ENCODE data around the gene ASIP.

Gene ASIP

GRCh38 chr20:34269996-34270627 is 28.9 kb downstream of the ASIP start:
- TF ChIP-seq FOXP2 (optimal IDR thresholded peaks at IDR 0.05; ENCODE audit: borderline replicate concordance, extremely low read depth, extremely low read length, insufficient read depth), result no peak
- no peak for TF ChIP-seq SIN3A (IDR thresholded peaks at IDR 0.05; ENCODE audit: borderline replicate concordance, insufficient read depth, low read length)
- no peak for TF ChIP-seq TAF1 (IDR thresholded peaks at IDR 0.05; ENCODE audit: borderline replicate concordance, insufficient read depth, low read length)
- TF ChIP-seq, protein P1, sequence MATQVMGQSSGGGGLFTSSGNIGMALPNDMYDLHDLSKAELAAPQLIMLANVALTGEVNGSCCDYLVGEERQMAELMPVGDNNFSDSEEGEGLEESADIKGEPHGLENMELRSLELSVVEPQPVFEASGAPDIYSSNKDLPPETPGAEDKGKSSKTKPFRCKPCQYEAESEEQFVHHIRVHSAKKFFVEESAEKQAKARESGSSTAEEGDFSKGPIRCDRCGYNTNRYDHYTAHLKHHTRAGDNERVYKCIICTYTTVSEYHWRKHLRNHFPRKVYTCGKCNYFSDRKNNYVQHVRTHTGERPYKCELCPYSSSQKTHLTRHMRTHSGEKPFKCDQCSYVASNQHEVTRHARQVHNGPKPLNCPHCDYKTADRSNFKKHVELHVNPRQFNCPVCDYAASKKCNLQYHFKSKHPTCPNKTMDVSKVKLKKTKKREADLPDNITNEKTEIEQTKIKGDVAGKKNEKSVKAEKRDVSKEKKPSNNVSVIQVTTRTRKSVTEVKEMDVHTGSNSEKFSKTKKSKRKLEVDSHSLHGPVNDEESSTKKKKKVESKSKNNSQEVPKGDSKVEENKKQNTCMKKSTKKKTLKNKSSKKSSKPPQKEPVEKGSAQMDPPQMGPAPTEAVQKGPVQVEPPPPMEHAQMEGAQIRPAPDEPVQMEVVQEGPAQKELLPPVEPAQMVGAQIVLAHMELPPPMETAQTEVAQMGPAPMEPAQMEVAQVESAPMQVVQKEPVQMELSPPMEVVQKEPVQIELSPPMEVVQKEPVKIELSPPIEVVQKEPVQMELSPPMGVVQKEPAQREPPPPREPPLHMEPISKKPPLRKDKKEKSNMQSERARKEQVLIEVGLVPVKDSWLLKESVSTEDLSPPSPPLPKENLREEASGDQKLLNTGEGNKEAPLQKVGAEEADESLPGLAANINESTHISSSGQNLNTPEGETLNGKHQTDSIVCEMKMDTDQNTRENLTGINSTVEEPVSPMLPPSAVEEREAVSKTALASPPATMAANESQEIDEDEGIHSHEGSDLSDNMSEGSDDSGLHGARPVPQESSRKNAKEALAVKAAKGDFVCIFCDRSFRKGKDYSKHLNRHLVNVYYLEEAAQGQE (IDR thresholded peaks at IDR 0.05; ENCODE audit: insufficient read depth in 1 of 2, low read depth in 2 of 2, low read length in 2 of 2), result no peak
- TF ChIP-seq POLR2AphosphoS5 (IDR thresholded peaks at IDR 0.05; ENCODE audit: low read depth, low read length), result no peak

GRCh38 chr20:34271956-34272355 is 30.7 kb downstream of the ASIP start:
- TF ChIP-seq TAF1 (IDR thresholded peaks at IDR 0.05; ENCODE audit: borderline replicate concordance, insufficient read depth, low read length), result no peak
- no peak for TF ChIP-seq POLR2AphosphoS5 (IDR thresholded peaks at IDR 0.05; ENCODE audit: low read depth, low read length)
- TF ChIP-seq FOXP2 (optimal IDR thresholded peaks at IDR 0.05; ENCODE audit: borderline replicate concordance, extremely low read depth, extremely low read length, insufficient read depth), result no peak
- TF ChIP-seq, protein P1 (IDR thresholded peaks at IDR 0.05; ENCODE audit: insufficient read depth in 1 of 2, low read depth in 2 of 2, low read length in 2 of 2), result no peak
- no peak for TF ChIP-seq SIN3A (IDR thresholded peaks at IDR 0.05; ENCODE audit: borderline replicate concordance, insufficient read depth, low read length)

DNA sequence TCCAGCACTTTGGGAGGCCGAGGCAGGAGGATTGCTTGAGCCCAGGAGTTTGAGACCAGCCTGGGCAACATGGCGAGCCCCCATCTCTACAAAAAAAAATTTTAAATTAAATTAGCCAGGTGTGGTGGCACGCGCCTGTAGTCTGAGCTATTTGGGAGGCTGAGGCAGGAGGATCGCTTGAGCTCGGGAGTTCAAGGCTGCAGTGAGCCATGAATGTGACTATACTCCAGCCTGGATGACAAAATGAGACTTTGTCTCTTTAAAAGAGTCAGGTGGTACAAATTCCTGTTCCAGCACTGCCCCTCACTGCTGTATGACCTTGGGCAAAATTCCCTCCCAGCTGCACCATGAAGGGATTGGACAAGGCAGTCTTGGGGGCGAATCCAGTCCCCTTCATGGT is 33.5 kb downstream of the ASIP start:
- TF ChIP-seq, protein P1 (IDR thresholded peaks at IDR 0.05; ENCODE audit: insufficient read depth in 1 of 2, low read depth in 2 of 2, low read length in 2 of 2), result no peak
- TF ChIP-seq SIN3A (IDR thresholded peaks at IDR 0.05; ENCODE audit: borderline replicate concordance, insufficient read depth, low read length), result no peak
- no peak for TF ChIP-seq TAF1 (IDR thresholded peaks at IDR 0.05; ENCODE audit: borderline replicate concordance, insufficient read depth, low read length)
- TF ChIP-seq FOXP2 (optimal IDR thresholded peaks at IDR 0.05; ENCODE audit: borderline replicate concordance, extremely low read depth, extremely low read length, insufficient read depth), result no peak
- no peak for TF ChIP-seq POLR2AphosphoS5 (IDR thresholded peaks at IDR 0.05; ENCODE audit: low read depth, low read length)

- no peak for TF ChIP-seq SIN3A (IDR thresholded peaks at IDR 0.05; ENCODE audit: borderline replicate concordance, insufficient read depth, low read length)
- TF ChIP-seq, protein P1 (IDR thresholded peaks at IDR 0.05; ENCODE audit: insufficient read depth in 1 of 2, low read depth in 2 of 2, low read length in 2 of 2), result no peak
- TF ChIP-seq FOXP2 (optimal IDR thresholded peaks at IDR 0.05; ENCODE audit: borderline replicate concordance, extremely low read depth, extremely low read length, insufficient read depth), result no peak
- no peak for TF ChIP-seq POLR2AphosphoS5 (IDR thresholded peaks at IDR 0.05; ENCODE audit: low read depth, low read length)
- no peak for TF ChIP-seq TAF1 (IDR thresholded peaks at IDR 0.05; ENCODE audit: borderline replicate concordance, insufficient read depth, low read length)
Measured at GRCh38 chr20:34281177-34281576, 40.0 kb downstream of the ASIP start.

All from PFSK-1 (cell line).